ENCODE data around the gene CD96.

GRCh38 chr3:111598552-111598951 is 56.6 kb downstream of the CD96 start:
- TF ChIP-seq, protein P1, sequence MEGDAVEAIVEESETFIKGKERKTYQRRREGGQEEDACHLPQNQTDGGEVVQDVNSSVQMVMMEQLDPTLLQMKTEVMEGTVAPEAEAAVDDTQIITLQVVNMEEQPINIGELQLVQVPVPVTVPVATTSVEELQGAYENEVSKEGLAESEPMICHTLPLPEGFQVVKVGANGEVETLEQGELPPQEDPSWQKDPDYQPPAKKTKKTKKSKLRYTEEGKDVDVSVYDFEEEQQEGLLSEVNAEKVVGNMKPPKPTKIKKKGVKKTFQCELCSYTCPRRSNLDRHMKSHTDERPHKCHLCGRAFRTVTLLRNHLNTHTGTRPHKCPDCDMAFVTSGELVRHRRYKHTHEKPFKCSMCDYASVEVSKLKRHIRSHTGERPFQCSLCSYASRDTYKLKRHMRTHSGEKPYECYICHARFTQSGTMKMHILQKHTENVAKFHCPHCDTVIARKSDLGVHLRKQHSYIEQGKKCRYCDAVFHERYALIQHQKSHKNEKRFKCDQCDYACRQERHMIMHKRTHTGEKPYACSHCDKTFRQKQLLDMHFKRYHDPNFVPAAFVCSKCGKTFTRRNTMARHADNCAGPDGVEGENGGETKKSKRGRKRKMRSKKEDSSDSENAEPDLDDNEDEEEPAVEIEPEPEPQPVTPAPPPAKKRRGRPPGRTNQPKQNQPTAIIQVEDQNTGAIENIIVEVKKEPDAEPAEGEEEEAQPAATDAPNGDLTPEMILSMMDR (IDR thresholded peaks at IDR 0.05 in 8 of 11, conservative IDR thresholded peaks at IDR 0.05 in 3 of 11) = no peak
- TF ChIP-seq POLR2A (IDR thresholded peaks at IDR 0.05) (no peak), POLR2AphosphoS5 (IDR thresholded peaks at IDR 0.05) (no peak)

Data from spleen (tissue), 7 donors.